Lower lobe of right lung (tissue), 2 donors: ENCODE results near the gene PPP1R17. TPM values are rescaled to one million over a fixed set of nuclear protein-coding genes. Genes with fewer than 3 reads are reported as not detected.

Source experiments
- ATAC-seq, 2 donors: fragments of 200-7000 bp; cut with Tn5 transposase; one replicate each; pipeline ENCODE4 v1.9.1; 2020 to 2022; ENCODE audit warnings: mild to moderate bottlenecking in 2 of 2, moderate library complexity in 2 of 2
- DNase-seq: peaks from one replicate; pipeline ENCODE4 v3.0.0-alpha.2; 2020
- H3K27ac ChIP-seq: fragments of 200-600 bp; one replicate; pipeline ENCODE4 v1.8.0; 2022
- H3K27me3 ChIP-seq: fragments of 200-600 bp; one replicate; pipeline ENCODE4 v1.8.0; 2022; ENCODE audit warnings: low read depth
- H3K36me3 ChIP-seq: fragments of 200-600 bp; one replicate; pipeline ENCODE4 v1.8.0; 2022; ENCODE audit warnings: mild to moderate bottlenecking
- H3K4me1 ChIP-seq: fragments of 200-600 bp; one replicate; pipeline ENCODE4 v1.8.0; 2022
- H3K4me3 ChIP-seq: fragments of 200-600 bp; one replicate; pipeline ENCODE4 v1.8.0; 2022; ENCODE audit warnings: mild to moderate bottlenecking
- H3K9me3 ChIP-seq: fragments of 200-600 bp; one replicate; pipeline ENCODE4 v1.8.0; 2022
- CTCF ChIP-seq: fragments of 200-600 bp; IDR thresholded peaks from one replicate; pipeline ENCODE4 v1.8.0; 2022; ENCODE audit warnings: antibody characterized with exemption, mild to moderate bottlenecking
- intact Hi-C: fragments of 100-400 bp; cut with DNase I; formaldehyde crosslinking; loops from one replicate; pipeline ENCODE4 v1.11.0; 2022
- total RNA-seq: library from RNA; stranded (reverse); fragmentation: NEBNext Ultra II Directional; extraction: Animal tissue kit (Norgen Biotek cat#: 25700); gene quantifications from one replicate; pipeline ENCODE4 v1.2.1, GENCODE V29; 2021
- donor health status: DM: no; HTN: yes; CAD: no; lungs with severe emphysema.

The PPP1R17 gene
- total RNA-seq, 1 donor from 2014 or later = not detected

DNA sequence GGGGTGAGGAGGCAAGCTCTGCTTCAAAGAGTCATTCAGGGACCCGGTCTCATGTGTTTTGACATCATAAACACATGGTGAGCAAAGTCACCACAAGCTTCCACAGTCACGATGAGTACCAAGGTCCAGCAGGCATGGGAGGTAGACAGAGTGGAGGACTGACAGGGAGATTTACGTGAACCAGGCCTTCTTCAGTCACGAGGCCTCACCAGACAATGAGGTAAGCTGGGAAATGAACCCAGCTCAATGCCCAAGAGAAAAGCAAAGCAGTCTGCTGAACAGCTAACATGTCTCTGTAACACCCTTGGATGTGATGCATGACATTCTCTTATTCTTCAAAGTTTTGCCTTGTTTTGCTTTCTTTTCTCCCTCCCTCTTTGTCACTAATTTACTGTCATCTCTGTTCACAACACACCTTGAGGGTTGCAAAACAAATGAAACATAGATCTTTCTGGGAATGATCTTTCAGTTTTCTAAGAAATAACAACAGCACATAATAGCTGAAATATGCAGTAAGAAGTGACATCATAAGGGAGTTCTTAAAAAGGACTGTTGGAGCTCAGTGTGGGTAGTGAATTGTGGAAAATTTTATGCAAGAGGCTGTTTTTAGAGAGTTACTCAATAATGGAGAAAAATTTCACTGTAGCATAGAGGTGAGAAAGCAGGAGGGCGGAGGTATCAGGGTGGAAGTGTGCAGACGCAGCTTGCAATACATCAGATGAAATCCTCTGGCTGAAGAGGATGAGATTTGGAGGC, 9.0 kb downstream of the PPP1R17 start:
- Histone ChIP-seq H3K4me3 (no peak overlapping the region), H3K27me3 (no peaks in the 10 kb centered on the region), H3K9me3 (no peaks in the 10 kb centered on the region), H3K36me3 (no peaks in the 10 kb centered on the region), H3K4me1 (no peaks in the 10 kb centered on the region), H3K27ac (no peak overlapping the region)
- TF ChIP-seq CTCF = no peak
- ATAC-seq (no peak), DNase-seq (no peak)
- intact Hi-C loops = no loop called here

DNA sequence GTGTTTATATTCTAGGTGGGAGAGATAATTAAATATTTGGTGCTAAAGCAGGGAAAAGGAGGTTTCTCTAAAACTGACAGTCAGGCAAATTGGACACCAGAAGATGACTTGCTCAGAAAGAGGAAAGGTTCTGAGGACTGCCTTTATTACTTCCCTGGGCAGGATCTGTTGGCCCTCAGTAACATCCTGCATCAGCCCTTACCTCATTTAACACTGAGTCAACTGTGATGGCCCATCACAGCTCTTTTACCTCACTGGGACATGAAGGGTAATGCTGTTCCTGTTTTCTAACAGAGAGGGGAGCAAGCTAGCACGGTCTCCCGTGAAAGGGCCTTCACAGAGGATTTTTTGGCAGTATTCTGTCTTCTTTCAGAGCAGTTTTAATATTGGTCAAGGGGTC, 12.0 kb downstream of the PPP1R17 start:
- intact Hi-C loops = no loop called here
- H3K9me3 ChIP-seq = no peaks in the 10 kb centered on the region
- ATAC-seq (no peak), DNase-seq (no peak)
- no peak for TF ChIP-seq CTCF
- H3K27me3 ChIP-seq = no peaks in the 10 kb centered on the region
- no peak overlapping the region for H3K4me3 ChIP-seq
- H3K36me3 ChIP-seq = no peaks in the 10 kb centered on the region
- no peak overlapping the region for H3K27ac ChIP-seq
- no peaks in the 10 kb centered on the region for H3K4me1 ChIP-seq

GRCh38 chr7:31702354-31702753, 15.3 kb downstream of the PPP1R17 start:
- no peak overlapping the region for H3K27ac ChIP-seq
- no peaks in the 10 kb centered on the region for H3K27me3 ChIP-seq
- intact Hi-C loops = no loop called here

DNA sequence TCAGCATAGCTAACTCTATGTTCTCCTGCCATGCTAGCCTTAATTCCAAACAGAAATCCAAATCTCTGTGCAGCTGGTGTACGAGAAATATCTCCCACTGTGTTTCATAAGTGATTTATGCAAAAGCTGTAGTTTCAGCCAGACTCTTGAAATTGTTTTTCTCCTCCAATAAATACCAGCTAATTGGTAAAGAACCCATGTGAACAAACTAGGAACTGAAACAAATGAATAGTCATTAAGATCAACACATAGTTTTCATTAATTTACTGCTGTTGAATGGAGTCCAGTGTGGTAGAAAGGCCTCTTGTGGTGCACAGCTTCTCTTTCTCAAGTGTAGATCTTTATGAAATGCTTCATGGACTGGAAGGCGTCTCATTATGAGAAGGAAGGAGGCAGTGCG, 18.4 kb downstream of the PPP1R17 start:
- DNase-seq = no peak
- no peaks in the 10 kb centered on the region for H3K36me3 ChIP-seq
- no peaks in the 10 kb centered on the region for H3K4me1 ChIP-seq
- no peak for TF ChIP-seq CTCF
- H3K4me3 ChIP-seq = no peak overlapping the region
- H3K27me3 ChIP-seq = no peaks in the 10 kb centered on the region
- ATAC-seq = no peak
- no peak overlapping the region for H3K27ac ChIP-seq
- intact Hi-C loops = no loop called here
- no peaks in the 10 kb centered on the region for H3K9me3 ChIP-seq

More at GRCh38 chr7:31702354-31702753, 15.3 kb downstream of the PPP1R17 start:
- no peak for ATAC-seq
- TF ChIP-seq CTCF = no peak
- DNase-seq = no peak
- H3K4me3 ChIP-seq = no peak overlapping the region
- no peaks in the 10 kb centered on the region for H3K36me3 ChIP-seq
- H3K9me3 ChIP-seq = no peaks in the 10 kb centered on the region
- H3K4me1 ChIP-seq = no peaks in the 10 kb centered on the region

GRCh38 chr7:31707089-31707488, 20.1 kb downstream of the PPP1R17 start:
- Histone ChIP-seq H3K27me3 (no peaks in the 10 kb centered on the region), H3K27ac (no peak overlapping the region), H3K9me3 (no peaks in the 10 kb centered on the region), H3K4me3 (no peak overlapping the region), H3K36me3 (no peaks in the 10 kb centered on the region), H3K4me1 (no peaks in the 10 kb centered on the region)
- no peak for TF ChIP-seq CTCF
- no peak for DNase-seq
- intact Hi-C loops = no loop called here
- ATAC-seq = no peak
